WERI-Rb-1 (cell line): Measurements from ENCODE around the gene CA4.

Experiments used
- DNase-seq: peaks from one replicate; pipeline ENCODE4 v3.0.0-alpha.2; 2020
- H3K27ac ChIP-seq: fragments of 250-450 bp; sonication (Bioruptor Pico); 2 replicates; pipeline ENCODE4 v1.5.1; 2020; ENCODE audit warnings: mild to moderate bottlenecking, moderate library complexity
- H3K27me3 ChIP-seq: fragments of 250-450 bp; sonication (Bioruptor Pico); 2 replicates; pipeline ENCODE4 v1.5.1; 2021; ENCODE audit warnings: mild to moderate bottlenecking, low read depth, moderate library complexity; ENCODE audit not compliant: insufficient read depth, severe bottlenecking
- H3K36me3 ChIP-seq: fragments of 250-450 bp; sonication (Bioruptor Pico); 2 replicates; pipeline ENCODE4 v1.5.1; 2020; ENCODE audit warnings: mild to moderate bottlenecking, moderate library complexity
- H3K4me3 ChIP-seq: 2 replicates; pipeline ENCODE4 v1.5.1; 2011; ENCODE audit warnings: low read depth, mild to moderate bottlenecking, control low read depth, low read length
- H3K9me3 ChIP-seq: fragments of 250-450 bp; sonication (Bioruptor Pico); 2 replicates; pipeline ENCODE4 v1.5.1; 2021; ENCODE audit warnings: mild to moderate bottlenecking, moderate library complexity; ENCODE audit not compliant: severe bottlenecking
- TF ChIP-seq, protein P1 (sequence below): IDR thresholded peaks from 2 replicates; pipeline ENCODE4 v1.5.1; 2011; ENCODE audit warnings: low read depth, mild to moderate bottlenecking, control low read depth, inconsistent platforms, low read length

CA4 gene

DNA sequence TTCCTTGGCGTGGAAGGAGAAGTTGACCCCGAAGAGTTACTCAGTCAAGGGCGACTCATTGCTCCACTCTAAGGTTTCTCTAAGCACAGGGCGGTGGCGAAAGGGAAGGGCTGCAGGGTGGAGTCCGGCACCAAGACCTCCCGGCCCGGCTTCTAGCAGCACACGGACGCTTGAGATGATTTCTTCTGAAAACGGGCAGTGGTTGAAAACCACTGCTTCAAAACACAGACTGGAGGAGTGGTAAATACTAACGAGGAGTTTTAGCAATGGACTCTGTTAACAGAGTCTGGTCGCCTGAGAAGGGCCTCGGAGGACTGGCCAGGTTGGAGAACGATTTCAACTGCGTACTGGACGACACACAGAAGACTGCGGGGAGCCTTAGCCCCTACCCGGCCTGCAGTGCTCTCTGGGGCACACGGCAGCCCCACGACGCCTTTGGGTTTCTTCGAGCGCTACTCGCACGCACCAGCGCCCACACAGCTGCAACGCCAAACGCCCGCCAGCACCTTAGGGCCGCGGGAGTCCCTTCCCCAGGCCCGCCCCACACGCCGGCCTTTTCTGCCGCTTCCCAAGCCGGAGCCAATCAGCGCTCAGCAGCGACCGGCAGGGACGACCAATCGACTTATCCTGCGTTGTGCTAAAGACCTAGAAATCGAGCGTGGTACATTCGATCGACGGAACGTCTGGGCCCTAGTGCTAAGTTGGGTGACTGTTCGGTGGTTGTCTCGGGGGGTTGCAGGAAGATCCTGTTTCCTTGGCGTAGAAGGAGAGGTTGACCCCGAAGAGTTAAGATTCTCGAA lies 14.4 kb upstream of the CA4 start:
- TF ChIP-seq, protein P1, sequence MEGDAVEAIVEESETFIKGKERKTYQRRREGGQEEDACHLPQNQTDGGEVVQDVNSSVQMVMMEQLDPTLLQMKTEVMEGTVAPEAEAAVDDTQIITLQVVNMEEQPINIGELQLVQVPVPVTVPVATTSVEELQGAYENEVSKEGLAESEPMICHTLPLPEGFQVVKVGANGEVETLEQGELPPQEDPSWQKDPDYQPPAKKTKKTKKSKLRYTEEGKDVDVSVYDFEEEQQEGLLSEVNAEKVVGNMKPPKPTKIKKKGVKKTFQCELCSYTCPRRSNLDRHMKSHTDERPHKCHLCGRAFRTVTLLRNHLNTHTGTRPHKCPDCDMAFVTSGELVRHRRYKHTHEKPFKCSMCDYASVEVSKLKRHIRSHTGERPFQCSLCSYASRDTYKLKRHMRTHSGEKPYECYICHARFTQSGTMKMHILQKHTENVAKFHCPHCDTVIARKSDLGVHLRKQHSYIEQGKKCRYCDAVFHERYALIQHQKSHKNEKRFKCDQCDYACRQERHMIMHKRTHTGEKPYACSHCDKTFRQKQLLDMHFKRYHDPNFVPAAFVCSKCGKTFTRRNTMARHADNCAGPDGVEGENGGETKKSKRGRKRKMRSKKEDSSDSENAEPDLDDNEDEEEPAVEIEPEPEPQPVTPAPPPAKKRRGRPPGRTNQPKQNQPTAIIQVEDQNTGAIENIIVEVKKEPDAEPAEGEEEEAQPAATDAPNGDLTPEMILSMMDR, result no peak
- peaks cover 12% of the 10 kb centered on the region for H3K9me3 ChIP-seq
- no peaks in the 10 kb centered on the region for H3K27me3 ChIP-seq
- peak overlapping the region; percentile 72 for H3K4me3 ChIP-seq
- peak; percentile 97 for DNase-seq
- peak overlapping the region; percentile 76 for H3K27ac ChIP-seq
- peaks cover 18% of the 10 kb centered on the region for H3K36me3 ChIP-seq

DNA sequence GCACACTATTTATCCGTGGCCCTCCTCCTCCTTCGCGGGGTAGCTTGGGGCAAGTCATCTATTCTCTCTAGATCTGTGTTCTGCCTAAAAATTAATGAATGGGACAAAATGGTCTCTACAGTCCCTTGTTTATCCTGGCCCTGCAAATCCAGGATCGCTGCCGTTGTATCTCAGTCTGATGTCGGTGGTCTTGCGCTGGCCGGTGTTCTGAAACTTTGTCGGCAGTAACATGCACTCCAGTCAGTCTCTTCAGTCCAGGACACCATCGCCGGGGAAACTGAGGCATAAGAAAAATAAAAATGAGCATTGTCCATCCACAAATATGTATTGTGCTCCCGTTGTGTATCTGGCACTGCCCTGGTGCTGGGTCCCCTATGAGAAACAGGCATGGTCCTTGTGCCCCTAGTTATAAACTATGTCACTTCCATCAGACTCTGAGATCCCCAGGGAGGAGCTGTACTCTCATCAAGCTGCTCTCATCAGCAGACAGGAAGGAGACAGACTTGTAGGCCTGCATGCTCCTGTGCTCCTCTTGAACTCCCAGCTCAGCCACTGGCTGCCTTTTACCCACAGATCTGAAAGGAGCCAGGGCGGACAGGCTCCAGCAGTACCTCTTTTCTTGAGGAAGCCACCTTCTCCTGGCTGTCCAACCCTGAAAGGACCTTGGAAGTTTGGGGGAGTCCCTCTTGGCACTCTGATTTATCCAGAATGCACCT lies 13.7 kb upstream of the CA4 start:
- Histone ChIP-seq H3K27me3 (no peaks in the 10 kb centered on the region), H3K27ac (peak overlapping the region; percentile 76), H3K9me3 (peaks cover 12% of the 10 kb centered on the region), H3K4me3 (no peak overlapping the region), H3K36me3 (peaks cover 18% of the 10 kb centered on the region)
- DNase-seq, result peak; percentile 5
- TF ChIP-seq, protein P1, result no peak

DNA sequence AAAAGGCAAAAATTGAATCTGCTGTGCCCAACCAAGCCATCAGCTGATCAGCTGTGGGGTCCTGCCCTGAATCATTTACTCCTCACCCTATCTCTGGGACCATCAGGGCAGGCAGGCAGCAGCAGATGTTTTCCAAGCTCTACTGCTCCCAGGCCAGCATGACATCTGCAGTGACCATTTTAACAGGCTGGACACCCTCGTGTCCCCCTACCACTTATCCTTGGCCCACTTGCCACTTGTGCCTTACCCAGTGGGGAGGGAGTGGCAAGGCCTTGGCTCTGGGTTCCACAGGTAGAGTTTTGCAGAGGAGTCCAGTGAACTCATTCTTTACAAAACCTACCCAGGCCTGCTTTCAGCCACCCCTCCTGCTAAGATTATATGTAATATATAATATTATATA lies 12.0 kb upstream of the CA4 start:
- DNase-seq, result peak; percentile 3
- TF ChIP-seq, protein P1, result no peak
- Histone ChIP-seq H3K36me3 (peaks cover 9% of the 10 kb centered on the region), H3K4me3 (no peak overlapping the region), H3K27me3 (no peaks in the 10 kb centered on the region), H3K9me3 (peaks cover 12% of the 10 kb centered on the region), H3K27ac (no peak overlapping the region)

DNA sequence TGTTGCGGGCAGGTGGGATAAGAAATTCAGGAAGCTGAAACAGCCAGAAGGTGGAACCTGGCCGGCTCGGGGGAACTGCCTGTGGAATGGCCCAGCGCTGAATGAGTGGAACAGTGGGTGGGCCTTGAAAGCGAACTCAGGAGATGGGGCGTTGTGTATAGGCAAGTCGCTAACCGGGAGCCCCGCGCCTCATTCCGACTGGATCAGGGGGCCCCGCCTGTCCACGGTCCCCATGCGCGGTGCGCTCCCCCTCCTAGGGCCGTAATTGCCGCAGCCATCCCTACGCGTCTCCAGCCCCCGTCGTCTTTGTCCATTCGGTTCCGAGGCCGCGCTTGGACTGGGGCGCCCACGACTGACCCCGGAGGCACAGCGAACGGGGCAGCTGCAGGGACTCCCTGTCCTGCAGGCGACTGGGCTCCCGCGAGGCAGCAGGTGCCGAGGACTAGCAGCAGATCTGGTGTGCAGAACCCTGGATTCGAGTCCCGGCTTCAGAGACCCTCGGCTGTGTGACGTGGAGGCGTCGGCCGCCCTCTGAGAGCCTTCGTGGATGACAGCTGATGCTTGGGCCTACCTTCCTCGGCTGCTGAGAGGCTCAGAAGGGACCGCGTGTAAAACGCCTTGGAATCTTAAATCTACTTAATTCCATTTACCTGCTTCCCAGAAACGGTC lies 10.9 kb upstream of the CA4 start:
- no peaks in the 10 kb centered on the region for H3K27me3 ChIP-seq
- no peak overlapping the region for H3K4me3 ChIP-seq
- DNase-seq, result peak; percentile 7
- TF ChIP-seq, protein P1, result no peak
- H3K36me3 ChIP-seq, result no peaks in the 10 kb centered on the region
- H3K27ac ChIP-seq, result no peak overlapping the region
- H3K9me3 ChIP-seq, result peaks cover 12% of the 10 kb centered on the region

DNA sequence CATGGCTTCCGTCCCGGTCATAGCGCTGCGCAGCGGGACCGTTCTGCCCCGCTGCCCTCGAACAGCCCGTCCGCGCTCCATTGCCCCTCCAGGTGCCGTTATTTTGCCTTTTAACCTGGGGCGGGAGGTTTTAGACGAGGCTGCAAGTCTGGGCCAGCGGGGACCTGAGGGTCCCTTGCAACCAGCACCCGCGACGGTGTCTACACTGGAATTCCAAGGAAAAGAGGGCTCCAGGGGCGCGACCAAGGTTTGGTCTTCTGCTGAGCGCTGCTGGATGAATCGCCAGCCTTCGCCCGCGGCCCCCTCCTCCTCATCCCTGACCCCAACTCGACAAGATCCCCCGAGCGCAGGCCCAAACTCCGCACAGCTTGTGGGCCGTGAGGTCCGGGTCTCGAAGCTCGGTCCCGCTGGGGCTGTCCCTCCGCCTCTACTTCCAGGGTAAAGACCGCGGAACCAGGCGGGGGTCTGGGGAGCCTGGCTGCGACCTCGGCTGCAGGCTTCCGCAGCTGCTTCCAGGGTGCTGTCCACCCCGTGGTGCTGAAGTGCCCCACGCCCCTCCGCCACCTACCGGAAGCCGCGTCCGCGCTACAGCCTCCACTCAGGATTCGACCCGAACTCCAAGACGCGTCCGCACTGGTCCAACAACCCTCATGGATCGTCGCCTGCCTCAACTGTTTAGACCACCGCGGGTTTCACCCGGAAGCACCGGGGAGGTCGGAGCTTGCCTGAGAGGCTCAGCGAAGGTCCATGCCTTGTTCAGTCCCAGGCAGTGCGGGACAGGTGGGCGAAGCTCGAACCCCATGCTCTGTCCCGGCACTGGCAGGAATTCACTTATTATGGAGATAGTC lies 10.1 kb upstream of the CA4 start:
- H3K36me3 ChIP-seq, result no peaks in the 10 kb centered on the region
- H3K4me3 ChIP-seq, result no peak overlapping the region
- H3K27me3 ChIP-seq, result no peaks in the 10 kb centered on the region
- H3K9me3 ChIP-seq, result peaks cover 12% of the 10 kb centered on the region
- H3K27ac ChIP-seq, result no peak overlapping the region
- DNase-seq, result peak; percentile 8
- TF ChIP-seq, protein P1, result no peak
